Neural crest cell (in vitro differentiated cells): Measurements from ENCODE around the gene CYSRT1. TPM values are rescaled to one million over a fixed set of nuclear protein-coding genes. Genes with fewer than 3 reads are reported as not detected.

Experiments
- DNase-seq: peaks from one replicate; pipeline ENCODE4 v3.0.0; 2021; ENCODE audit warnings: low read depth, mixed read lengths, low spot score
- H3K27ac Mint-ChIP-seq: one replicate; pipeline ENCODE4 v1.8.0; 2021; ENCODE audit warnings: mild to moderate bottlenecking, mixed read lengths; ENCODE audit not compliant: unreplicated experiment
- H3K27me3 Mint-ChIP-seq: 2 replicates; pipeline ENCODE4 v1.8.0; 2021; ENCODE audit warnings: low read depth, mild to moderate bottlenecking, mixed read lengths
- H3K36me3 Mint-ChIP-seq: 2 replicates; pipeline ENCODE4 v1.8.0; 2021; ENCODE audit warnings: low read depth, mild to moderate bottlenecking, mixed read lengths
- H3K4me1 Mint-ChIP-seq: 2 replicates; pipeline ENCODE4 v1.8.0; 2021; ENCODE audit warnings: mixed read lengths
- H3K4me3 Mint-ChIP-seq: one replicate; pipeline ENCODE4 v1.8.0; 2021; ENCODE audit warnings: mild to moderate bottlenecking, mixed read lengths
- H3K9me3 Mint-ChIP-seq: 2 replicates; pipeline ENCODE4 v1.8.0; 2021; ENCODE audit warnings: mixed read lengths
- total RNA-seq: library from RNA; stranded (reverse); gene quantifications from 2 replicates; pipeline ENCODE4 v1.2.1, GENCODE V29; 2021
- TF ChIP-seq, protein P1 (sequence below): fragments of 200-600 bp; sonication (generic); conservative IDR thresholded peaks from 2 replicates; pipeline ENCODE4 v1.5.0; 2021; ENCODE audit warnings: antibody characterized with exemption, mild to moderate bottlenecking

Gene CYSRT1
- total RNA-seq, 1 donor from 2014 or later = 1.2 TPM

DNA sequence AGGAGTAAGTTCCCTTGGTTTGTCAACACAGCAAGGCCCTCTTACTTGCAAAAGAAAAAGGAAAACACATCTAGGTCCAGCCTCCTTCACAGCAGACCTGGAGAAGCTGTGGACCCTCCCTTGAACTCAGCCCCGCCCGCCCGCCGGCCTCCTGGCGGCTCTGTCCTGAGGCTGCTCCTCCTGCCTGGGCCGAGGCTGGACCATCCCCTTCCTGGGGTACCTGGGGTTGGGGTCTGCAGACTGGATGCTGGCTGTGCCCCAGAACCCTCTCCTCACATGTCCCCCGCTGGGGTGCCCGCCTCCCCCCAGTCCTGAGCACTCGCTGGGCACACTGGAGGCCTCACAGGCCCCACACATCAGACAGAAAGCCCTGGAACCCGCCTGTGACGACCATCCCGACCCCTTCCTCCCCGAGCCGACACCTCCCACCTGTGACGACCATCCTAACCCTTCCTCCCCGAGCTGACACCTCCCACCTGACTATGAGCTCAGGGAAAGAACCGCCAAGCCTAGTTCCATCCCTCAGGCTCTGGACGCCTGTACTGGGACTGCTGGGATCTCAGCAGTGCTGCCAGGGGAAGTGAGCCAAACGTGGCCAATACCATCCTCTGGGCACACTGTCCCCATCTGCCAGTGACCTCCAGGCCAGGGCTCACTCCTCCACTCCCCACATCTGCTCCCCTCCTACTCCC, 45.9 kb upstream of the CYSRT1 start:
- DNase-seq = no peak
- no peaks in the 10 kb centered on the region for H3K9me3 Mint-ChIP-seq
- H3K36me3 Mint-ChIP-seq = peaks cover 2% of the 10 kb centered on the region
- H3K4me1 Mint-ChIP-seq = no peaks in the 10 kb centered on the region
- H3K4me3 Mint-ChIP-seq = no peak overlapping the region
- H3K27me3 Mint-ChIP-seq = peaks cover 25% of the 10 kb centered on the region
- TF ChIP-seq, protein P1, sequence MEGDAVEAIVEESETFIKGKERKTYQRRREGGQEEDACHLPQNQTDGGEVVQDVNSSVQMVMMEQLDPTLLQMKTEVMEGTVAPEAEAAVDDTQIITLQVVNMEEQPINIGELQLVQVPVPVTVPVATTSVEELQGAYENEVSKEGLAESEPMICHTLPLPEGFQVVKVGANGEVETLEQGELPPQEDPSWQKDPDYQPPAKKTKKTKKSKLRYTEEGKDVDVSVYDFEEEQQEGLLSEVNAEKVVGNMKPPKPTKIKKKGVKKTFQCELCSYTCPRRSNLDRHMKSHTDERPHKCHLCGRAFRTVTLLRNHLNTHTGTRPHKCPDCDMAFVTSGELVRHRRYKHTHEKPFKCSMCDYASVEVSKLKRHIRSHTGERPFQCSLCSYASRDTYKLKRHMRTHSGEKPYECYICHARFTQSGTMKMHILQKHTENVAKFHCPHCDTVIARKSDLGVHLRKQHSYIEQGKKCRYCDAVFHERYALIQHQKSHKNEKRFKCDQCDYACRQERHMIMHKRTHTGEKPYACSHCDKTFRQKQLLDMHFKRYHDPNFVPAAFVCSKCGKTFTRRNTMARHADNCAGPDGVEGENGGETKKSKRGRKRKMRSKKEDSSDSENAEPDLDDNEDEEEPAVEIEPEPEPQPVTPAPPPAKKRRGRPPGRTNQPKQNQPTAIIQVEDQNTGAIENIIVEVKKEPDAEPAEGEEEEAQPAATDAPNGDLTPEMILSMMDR = no peak
- peak overlapping the region; percentile 75 for H3K27ac Mint-ChIP-seq

DNA sequence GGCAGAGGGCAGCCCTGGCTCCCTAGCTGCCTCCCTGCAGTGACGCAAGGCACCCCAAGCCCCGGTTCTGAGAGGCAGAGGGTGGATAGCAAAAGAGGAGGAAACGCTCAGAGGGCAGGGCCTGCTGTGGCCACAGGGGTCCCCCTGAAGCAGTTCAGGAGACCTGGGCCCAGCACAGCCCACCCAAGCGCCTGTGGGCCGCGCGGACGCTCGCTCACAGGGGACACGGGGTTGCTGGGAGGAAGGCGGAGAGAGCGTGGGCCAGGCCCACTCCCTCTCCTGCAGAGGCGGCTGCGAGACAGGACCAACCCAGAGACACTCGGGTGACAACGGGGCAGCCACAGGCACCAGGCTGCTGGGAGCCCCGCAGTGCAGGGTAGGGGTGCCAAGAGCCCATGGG, 45.2 kb upstream of the CYSRT1 start:
- H3K27me3 Mint-ChIP-seq = peaks cover 19% of the 10 kb centered on the region
- H3K27ac Mint-ChIP-seq = no peak overlapping the region
- DNase-seq = no peak
- TF ChIP-seq, protein P1 = no peak
- H3K36me3 Mint-ChIP-seq = peaks cover 2% of the 10 kb centered on the region
- no peaks in the 10 kb centered on the region for H3K4me1 Mint-ChIP-seq
- H3K9me3 Mint-ChIP-seq = no peaks in the 10 kb centered on the region
- H3K4me3 Mint-ChIP-seq = no peak overlapping the region

- H3K36me3 Mint-ChIP-seq = peaks cover 2% of the 10 kb centered on the region
- no peaks in the 10 kb centered on the region for H3K4me1 Mint-ChIP-seq
- H3K9me3 Mint-ChIP-seq = no peaks in the 10 kb centered on the region
- peaks cover 15% of the 10 kb centered on the region for H3K27me3 Mint-ChIP-seq
- no peak overlapping the region for H3K27ac Mint-ChIP-seq
- TF ChIP-seq, protein P1 = no peak
- H3K4me3 Mint-ChIP-seq = no peak overlapping the region
- no peak for DNase-seq
Observed at GRCh38 chr9:137180491-137180890, 44.5 kb upstream of the CYSRT1 start.

DNA sequence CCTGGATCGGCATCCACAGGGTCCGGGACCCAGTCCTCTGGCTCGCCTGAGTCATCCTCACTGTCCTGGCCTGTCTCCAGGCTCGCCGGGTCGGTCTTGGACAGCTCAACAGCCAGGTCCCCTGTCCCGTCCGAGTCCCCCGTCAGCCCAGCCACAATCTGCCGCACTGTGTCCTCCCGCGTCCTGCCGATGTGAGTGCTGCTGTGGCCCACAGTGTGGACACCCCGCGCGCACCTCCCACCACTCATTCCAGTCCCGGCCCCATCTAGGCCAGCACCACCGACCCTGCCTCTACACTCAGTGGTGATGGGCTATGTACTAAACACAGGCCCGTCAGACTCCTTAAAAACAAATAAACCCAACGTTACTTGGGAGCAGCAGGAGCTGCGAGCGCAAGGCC, 43.3 kb upstream of the CYSRT1 start:
- Mint-ChIP-seq H3K27ac (no peak overlapping the region), H3K36me3 (peaks cover 2% of the 10 kb centered on the region), H3K4me1 (peaks cover 2% of the 10 kb centered on the region), H3K9me3 (no peaks in the 10 kb centered on the region), H3K27me3 (peaks cover 5% of the 10 kb centered on the region), H3K4me3 (peak overlapping the region; percentile 58)
- TF ChIP-seq, protein P1 = no peak
- DNase-seq = no peak

GRCh38 chr9:137182836-137183235, 42.1 kb upstream of the CYSRT1 start:
- Mint-ChIP-seq H3K9me3 (no peaks in the 10 kb centered on the region), H3K27ac (no peak overlapping the region), H3K27me3 (no peaks in the 10 kb centered on the region), H3K4me1 (peaks cover 12% of the 10 kb centered on the region), H3K4me3 (peak overlapping the region; percentile 34), H3K36me3 (no peaks in the 10 kb centered on the region)
- TF ChIP-seq, protein P1 = no peak
- DNase-seq = no peak
